Activated CD8-positive, alpha-beta memory T cell treated with anti-CD3 and anti-CD28 coated beads, Interleukin-2, amount 50 U/mL, for 1 hour (primary cell): ENCODE data around the gene SEC22C.
"Not testable (repeated sequence)": the region's sequence is repeated elsewhere in the genome, so short reads cannot be mapped to it uniquely, and the experiment has no call there.

Experiments used
- DNase-seq: peaks from one replicate; pipeline ENCODE4 v3.0.0-alpha.2; 2020; ENCODE audit errors: extremely low read depth

The SEC22C gene

GRCh38 chr3:42581709-42582473 lies at the start of gene SEC22C:
TSS of gene SEC22C (minus strand) at chr3:42581967. CDS start at chr3:42569046, 12,921 bp downstream.
- peak; percentile 90 for DNase-seq

GRCh38 chr3:42613462-42613861 lies 31.7 kb upstream of the SEC22C start:
- DNase-seq = no peak

- no peak for DNase-seq
Observed at GRCh38 chr3:42612928-42613327, 31.2 kb upstream of the SEC22C start.

GRCh38 chr3:42612217-42612616 lies 30.4 kb upstream of the SEC22C start:
- DNase-seq = no peak

GRCh38 chr3:42610976-42611375 lies 29.2 kb upstream of the SEC22C start:
- DNase-seq = no peak

- DNase-seq = no peak
Observed at GRCh38 chr3:42608581-42608980, 26.8 kb upstream of the SEC22C start.

GRCh38 chr3:42605546-42606173 lies 23.9 kb upstream of the SEC22C start:
- no peak for DNase-seq

GRCh38 chr3:42602961-42603360 lies 21.2 kb upstream of the SEC22C start:
- no peak for DNase-seq

- no peak for DNase-seq
Observed at GRCh38 chr3:42601896-42602581, 20.3 kb upstream of the SEC22C start.

GRCh38 chr3:42600958-42601675 lies 19.4 kb upstream of the SEC22C start:
- no peak for DNase-seq

GRCh38 chr3:42600111-42600957 lies 18.6 kb upstream of the SEC22C start, which contains the start of gene NKTR:
TSS of gene NKTR (plus strand) at chr3:42600686. CDS start at chr3:42601007, 321 bp downstream.
- peak; percentile 97 for DNase-seq

- not testable (repeated sequence) for DNase-seq
Observed at GRCh38 chr3:42597098-42597497, 15.3 kb upstream of the SEC22C start.

- DNase-seq = no peak
Observed at GRCh38 chr3:42595682-42596081, 13.9 kb upstream of the SEC22C start.

- DNase-seq = no peak
Observed at GRCh38 chr3:42593635-42594034, 11.9 kb upstream of the SEC22C start.

GRCh38 chr3:42591811-42592210 lies 10.0 kb upstream of the SEC22C start:
- DNase-seq = no peak

- no peak for DNase-seq
Observed at GRCh38 chr3:42590989-42591756, 9.4 kb upstream of the SEC22C start.

GRCh38 chr3:42589382-42590109 lies 7.8 kb upstream of the SEC22C start:
- no peak for DNase-seq

GRCh38 chr3:42588625-42589024 lies 6.9 kb upstream of the SEC22C start:
- DNase-seq = no peak

- DNase-seq = no peak
Observed at GRCh38 chr3:42582474-42583070, 805 bp upstream of the SEC22C start.
